ENCODE results near the gene EML6.

EML6 gene

GRCh38 chr2:54920660-54921059, 197.2 kb downstream of the EML6 start:
- no peak for DNase-seq

GRCh38 chr2:54924121-54924520, 200.7 kb downstream of the EML6 start:
- no peak for DNase-seq

- no peak for DNase-seq
These were observed 201.6 kb downstream of the EML6 start for GRCh38 chr2:54925022-54925421.

GRCh38 chr2:54927085-54927750, 203.8 kb downstream of the EML6 start:
- no peak for DNase-seq

GRCh38 chr2:54927751-54928615, 204.5 kb downstream of the EML6 start:
- no peak for DNase-seq

GRCh38 chr2:54928719-54929118, 205.3 kb downstream of the EML6 start:
- no peak for DNase-seq

GRCh38 chr2:54931473-54931872, 208.0 kb downstream of the EML6 start:
- no peak for DNase-seq

GRCh38 chr2:54935389-54935788, 211.9 kb downstream of the EML6 start:
- no peak for DNase-seq

GRCh38 chr2:54936766-54937165, 213.3 kb downstream of the EML6 start:
- no peak for DNase-seq

GRCh38 chr2:54939446-54940118, 216.1 kb downstream of the EML6 start:
- DNase-seq: no peak

GRCh38 chr2:54940723-54941122, 217.3 kb downstream of the EML6 start:
- DNase-seq: no peak

GRCh38 chr2:54941248-54941984, 218.0 kb downstream of the EML6 start:
- no peak for DNase-seq

GRCh38 chr2:54942373-54942772, 218.9 kb downstream of the EML6 start:
- DNase-seq: no peak

GRCh38 chr2:54944724-54945326, 221.4 kb downstream of the EML6 start:
- no peak for DNase-seq

- DNase-seq: no peak
These were observed 222.1 kb downstream of the EML6 start for GRCh38 chr2:54945391-54946219.

- DNase-seq: no peak
These were observed 222.9 kb downstream of the EML6 start for GRCh38 chr2:54946220-54946805.

GRCh38 chr2:54947136-54947535, 223.7 kb downstream of the EML6 start:
- no peak for DNase-seq

GRCh38 chr2:54947646-54948045, 224.2 kb downstream of the EML6 start:
- no peak for DNase-seq

- DNase-seq: no peak
These were observed 224.7 kb downstream of the EML6 start for GRCh38 chr2:54948120-54948519.

GRCh38 chr2:54949431-54949830, 226.0 kb downstream of the EML6 start:
- no peak for DNase-seq

- DNase-seq: no peak
These were observed 227.3 kb downstream of the EML6 start for GRCh38 chr2:54950811-54951210.
